ENCODE results near the gene H1-8. TPM values are rescaled to one million over a fixed set of nuclear protein-coding genes. Genes with fewer than 3 reads are reported as not detected.
A peak's percentile ranks its signal among the peaks of the same experiment; 100 is the strongest.

The H1-8 gene
- total RNA-seq, 1 experiment from 2014 or later = not detected

GRCh38 chr3:129512595-129512994 is 30.4 kb upstream of the H1-8 start:
- H4K5ac ChIP-seq (ENCODE audit: insufficient read length, low read depth, low read length) = no peak overlapping the region
- no peak for TF ChIP-seq CTCF (conservative IDR thresholded peaks at IDR 0.05)
- H3K9me3 ChIP-seq (ENCODE audit: control insufficient read depth, low read depth, low read length) = no peaks in the 10 kb centered on the region
- no peak overlapping the region for H3K9ac ChIP-seq (ENCODE audit: extremely low read depth, insufficient read length, low read length)
- no peaks in the 10 kb centered on the region for H3K79me1 ChIP-seq (ENCODE audit: insufficient read depth, low read depth, low read length, poor library complexity, severe bottlenecking)
- no peak overlapping the region for H4K8ac ChIP-seq (replicated peaks; ENCODE audit: insufficient read length, low read depth, low read length)
- H3K4me3 Mint-ChIP-seq = no peak overlapping the region
- no peak overlapping the region for H3K4me2 ChIP-seq (ENCODE audit: insufficient read depth, insufficient read length, low read length)
- H4K20me1 ChIP-seq (ENCODE audit: control insufficient read depth, insufficient read depth, insufficient read length) = no peaks in the 10 kb centered on the region
- no peak overlapping the region for H2BK20ac ChIP-seq (ENCODE audit: low read depth, low read length, poor library complexity, severe bottlenecking)
- H3T11ph ChIP-seq (ENCODE audit: low read length) = no peak overlapping the region
- no peak overlapping the region for H2BK12ac ChIP-seq (ENCODE audit: insufficient read length, low read depth, low read length)
- no peak for DNase-seq
- H3K27me3 ChIP-seq (ENCODE audit: insufficient read depth, low read length) = no peaks in the 10 kb centered on the region
- H3K23me2 ChIP-seq (ENCODE audit: insufficient read length, low read depth, low read length, poor library complexity, severe bottlenecking) = no peaks in the 10 kb centered on the region
- no peak overlapping the region for H2BK120ac ChIP-seq (ENCODE audit: low read depth, low read length, poor library complexity, severe bottlenecking)
- peaks cover 8 to 25% (median 19%) of the 10 kb centered on the region in 3 experiments; a peak in 6 of 7 replicates for H3K36me3 Mint-ChIP-seq (ENCODE audit: insufficient read depth in 1 of 3, low read depth in 3 of 3)
- H3K27me3 Mint-ChIP-seq (ENCODE audit: low read depth) = peaks cover 2% of the 10 kb centered on the region; the same call in 1 of the 2 replicates
- H3K4ac ChIP-seq (ENCODE audit: low read depth, low read length) = no peak overlapping the region
- no peaks in the 10 kb centered on the region for H3K79me2 ChIP-seq (ENCODE audit: insufficient read depth, low read length)
- no peak overlapping the region for H2BK5ac ChIP-seq (ENCODE audit: insufficient read length, low read length)
- no peak overlapping the region for H3K27ac ChIP-seq (ENCODE audit: insufficient read length, low read depth, low read length)
- H3K14ac ChIP-seq (ENCODE audit: insufficient read depth, low read length) = no peak overlapping the region
- H2AK5ac ChIP-seq (ENCODE audit: insufficient read length, low read length) = no peak overlapping the region
- H3K23ac ChIP-seq (ENCODE audit: insufficient read length, low read depth, low read length) = no peak overlapping the region
- peak overlapping the region in 1 of 3 experiments; percentile 42; a peak in 2 of 7 replicates for H3K27ac Mint-ChIP-seq
- H4K91ac ChIP-seq (ENCODE audit: insufficient read length, low read depth, low read length) = no peak overlapping the region
- peaks cover 4 to 7% of the 10 kb centered on the region in 2 experiments; a peak in 3 of 4 replicates for H3K4me1 Mint-ChIP-seq
- H2BK15ac ChIP-seq (ENCODE audit: low read depth, low read length) = no peak overlapping the region
- H3K9me3 Mint-ChIP-seq = no peaks in the 10 kb centered on the region
- no peak overlapping the region for H3K18ac ChIP-seq (ENCODE audit: insufficient read length, low read depth, low read length)
- no peak overlapping the region for H2AFZ ChIP-seq (ENCODE audit: low read length)
- peaks cover 2% of the 10 kb centered on the region; the same call in 1 of the 2 replicates for H3K4me1 ChIP-seq (ENCODE audit: insufficient read depth, low read length)
- H3K56ac ChIP-seq (ENCODE audit: insufficient read length, low read depth, low read length) = no peak overlapping the region

Data from H9 (cell line).